ENCODE results near the gene CDS2. TPM values are rescaled to one million over a fixed set of nuclear protein-coding genes. Genes with fewer than 3 reads are reported as not detected.

CDS2 gene
- total and polyA plus RNA-seq, 2 of the 13 experiments (the other 11 are each of a cell fraction or from before 2014, with no cell fraction given) = 81.3 to 153 TPM

DNA sequence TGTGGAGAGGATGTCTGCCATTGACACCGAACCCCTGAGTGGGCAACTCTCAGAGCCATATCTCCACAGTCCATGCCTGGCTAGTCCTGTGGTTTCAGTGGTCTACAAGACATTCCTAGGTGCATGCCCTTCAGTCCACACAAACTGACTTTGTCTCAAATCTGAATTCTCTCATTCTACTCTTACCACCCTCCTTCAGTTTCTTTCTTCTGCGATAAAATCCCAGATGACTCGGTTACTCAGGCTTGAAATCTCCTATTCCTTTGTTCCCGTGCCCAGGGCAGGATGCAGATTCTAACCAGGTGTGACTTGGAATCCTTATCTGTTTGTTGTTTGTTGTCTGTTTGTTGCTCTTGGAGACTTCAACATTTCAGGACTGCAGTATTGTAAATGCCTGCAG lies 9.3 kb downstream of the CDS2 start:
- Histone ChIP-seq H3K9me3 (ENCODE audit: low read length) (no peaks in the 10 kb centered on the region), H3K4me3 (replicated peaks in 1 of 3; ENCODE audit: insufficient read depth in 1 of 3, low read depth in 2 of 3, low read length in 3 of 3) (no peak overlapping the region), H4K20me1 (ENCODE audit: insufficient read depth, low read length) (peaks cover 7% of the 10 kb centered on the region; the same call in 1 of the 2 replicates), H3K79me2 (ENCODE audit: insufficient read depth, low read length) (peaks cover 91% of the 10 kb centered on the region), H3K27me3 (ENCODE audit: control insufficient read depth in 1 of 2, insufficient read depth in 2 of 2, low read length in 2 of 2) (no peaks in the 10 kb centered on the region), H3K9ac (ENCODE audit: insufficient read depth, low read depth, low read length) (no peak overlapping the region), H3K4me1 (ENCODE audit: insufficient read depth, low read length) (peaks cover 26% of the 10 kb centered on the region), H3K27ac (ENCODE audit: extremely low read length, insufficient read depth, low read length) (no peak overlapping the region), H3K36me3 (replicated peaks in 1 of 2; ENCODE audit: control insufficient read depth in 1 of 2, insufficient read depth in 2 of 2, low read length in 2 of 2) (peaks cover 1 to 18% of the 10 kb centered on the region in 2 experiments; a peak in 4 of 5 replicates), H2AFZ (ENCODE audit: low read length) (no peak overlapping the region), H3K4me2 (ENCODE audit: low read depth, low read length) (no peak overlapping the region)
- BruUV-seq (replicated peaks) = no TSS peak
- intact Hi-C loops (cut with micrococcal nuclease; ENCODE audit: unreplicated experiment) = no loop called here
- 95% methylated on average over 4 of the region's 4 CpGs for WGBS (ENCODE audit: low lambda C conversion rate)
- no peak for TF ChIP-seq SCMH1 (CRISPR knock-in tag; IDR thresholded peaks at IDR 0.05; ENCODE audit: borderline replicate concordance)
- TF ChIP-seq, protein P1, sequence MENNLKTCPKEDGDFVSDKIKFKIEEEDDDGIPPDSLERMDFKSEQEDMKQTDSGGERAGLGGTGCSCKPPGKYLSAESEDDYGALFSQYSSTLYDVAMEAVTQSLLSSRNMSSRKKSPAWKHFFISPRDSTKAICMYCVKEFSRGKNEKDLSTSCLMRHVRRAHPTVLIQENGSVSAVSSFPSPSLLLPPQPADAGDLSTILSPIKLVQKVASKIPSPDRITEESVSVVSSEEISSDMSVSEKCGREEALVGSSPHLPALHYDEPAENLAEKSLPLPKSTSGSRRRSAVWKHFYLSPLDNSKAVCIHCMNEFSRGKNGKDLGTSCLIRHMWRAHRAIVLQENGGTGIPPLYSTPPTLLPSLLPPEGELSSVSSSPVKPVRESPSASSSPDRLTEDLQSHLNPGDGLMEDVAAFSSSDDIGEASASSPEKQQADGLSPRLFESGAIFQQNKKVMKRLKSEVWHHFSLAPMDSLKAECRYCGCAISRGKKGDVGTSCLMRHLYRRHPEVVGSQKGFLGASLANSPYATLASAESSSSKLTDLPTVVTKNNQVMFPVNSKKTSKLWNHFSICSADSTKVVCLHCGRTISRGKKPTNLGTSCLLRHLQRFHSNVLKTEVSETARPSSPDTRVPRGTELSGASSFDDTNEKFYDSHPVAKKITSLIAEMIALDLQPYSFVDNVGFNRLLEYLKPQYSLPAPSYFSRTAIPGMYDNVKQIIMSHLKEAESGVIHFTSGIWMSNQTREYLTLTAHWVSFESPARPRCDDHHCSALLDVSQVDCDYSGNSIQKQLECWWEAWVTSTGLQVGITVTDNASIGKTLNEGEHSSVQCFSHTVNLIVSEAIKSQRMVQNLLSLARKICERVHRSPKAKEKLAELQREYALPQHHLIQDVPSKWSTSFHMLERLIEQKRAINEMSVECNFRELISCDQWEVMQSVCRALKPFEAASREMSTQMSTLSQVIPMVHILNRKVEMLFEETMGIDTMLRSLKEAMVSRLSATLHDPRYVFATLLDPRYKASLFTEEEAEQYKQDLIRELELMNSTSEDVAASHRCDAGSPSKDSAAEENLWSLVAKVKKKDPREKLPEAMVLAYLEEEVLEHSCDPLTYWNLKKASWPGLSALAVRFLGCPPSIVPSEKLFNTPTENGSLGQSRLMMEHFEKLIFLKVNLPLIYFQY (CRISPR knock-in tag; IDR thresholded peaks at IDR 0.05; ENCODE audit: borderline replicate concordance) = no peak
- TF ChIP-seq ZSCAN12 (CRISPR knock-in tag; IDR thresholded peaks at IDR 0.05) = no peak
- TF ChIP-seq ZNF260 (CRISPR knock-in tag; IDR thresholded peaks at IDR 0.05; ENCODE audit: borderline replicate concordance, low read depth) = no peak
- no peak for TF ChIP-seq ZNF18 (CRISPR knock-in tag; IDR thresholded peaks at IDR 0.05; ENCODE audit: insufficient replicate concordance)
- no peak for TF ChIP-seq ZNF232 (CRISPR knock-in tag; IDR thresholded peaks at IDR 0.05; ENCODE audit: borderline replicate concordance)
- TF ChIP-seq E2F5 (CRISPR knock-in tag; conservative IDR thresholded peaks at IDR 0.05) = no peak
- no peak for TF ChIP-seq HMG20A (CRISPR knock-in tag; IDR thresholded peaks at IDR 0.05; ENCODE audit: borderline replicate concordance)
- TF ChIP-seq ZNF274 (CRISPR knock-in tag; IDR thresholded peaks at IDR 0.05) = no peak
- no peak for TF ChIP-seq KDM5A (IDR thresholded peaks at IDR 0.05; ENCODE audit: borderline replicate concordance, low read length)
- CTCF ChIA-PET (ENCODE audit: low intra/inter-chr PET ratio, low total read pairs) = no interaction called here
- FAIRE-seq (no peak), DNase-seq (ENCODE audit: low spot score) (no peak), ATAC-seq (no peak)
- POLR2A ChIA-PET = interaction anchor here (0.7 kb wide), 1 partner anchor 9 kb away, joined by 3 read pairs; the partner anchor contains the start of gene CDS2
- in situ Hi-C loops (cut with HindIII; ENCODE audit: extremely low pct_ligation_motif_present, low pct_unique_long_range_greater_than_20kb) = no loop called here

Measured in HepG2 (cell line).